Rectal smooth muscle tissue (tissue), 1 donor: ENCODE measurements around the gene FARP2.
"Not testable (repeated sequence)": the region's sequence is repeated elsewhere in the genome, so short reads cannot be mapped to it uniquely, and the experiment has no call there.

Experiments
- H3K27ac ChIP-seq: one replicate; pipeline ENCODE4 v1.7.0; 2013; ENCODE audit warnings: low read depth, low read length, inconsistent platforms
- H3K27me3 ChIP-seq: one replicate; pipeline ENCODE4 v1.7.0; 2013; ENCODE audit warnings: low read length; ENCODE audit not compliant: control insufficient read depth, insufficient read depth
- H3K36me3 ChIP-seq: one replicate; pipeline ENCODE4 v1.7.0; 2013; ENCODE audit warnings: low read length; ENCODE audit not compliant: control insufficient read depth, insufficient read depth
- H3K4me1 ChIP-seq: one replicate; pipeline ENCODE4 v1.7.0; 2013; ENCODE audit warnings: low read length; ENCODE audit not compliant: control insufficient read depth, insufficient read depth
- H3K4me3 ChIP-seq: one replicate; pipeline ENCODE4 v1.7.0; 2013; ENCODE audit warnings: low read length
- H3K9ac ChIP-seq: one replicate; pipeline ENCODE4 v1.7.0; 2013; ENCODE audit warnings: low read length

The FARP2 gene

DNA sequence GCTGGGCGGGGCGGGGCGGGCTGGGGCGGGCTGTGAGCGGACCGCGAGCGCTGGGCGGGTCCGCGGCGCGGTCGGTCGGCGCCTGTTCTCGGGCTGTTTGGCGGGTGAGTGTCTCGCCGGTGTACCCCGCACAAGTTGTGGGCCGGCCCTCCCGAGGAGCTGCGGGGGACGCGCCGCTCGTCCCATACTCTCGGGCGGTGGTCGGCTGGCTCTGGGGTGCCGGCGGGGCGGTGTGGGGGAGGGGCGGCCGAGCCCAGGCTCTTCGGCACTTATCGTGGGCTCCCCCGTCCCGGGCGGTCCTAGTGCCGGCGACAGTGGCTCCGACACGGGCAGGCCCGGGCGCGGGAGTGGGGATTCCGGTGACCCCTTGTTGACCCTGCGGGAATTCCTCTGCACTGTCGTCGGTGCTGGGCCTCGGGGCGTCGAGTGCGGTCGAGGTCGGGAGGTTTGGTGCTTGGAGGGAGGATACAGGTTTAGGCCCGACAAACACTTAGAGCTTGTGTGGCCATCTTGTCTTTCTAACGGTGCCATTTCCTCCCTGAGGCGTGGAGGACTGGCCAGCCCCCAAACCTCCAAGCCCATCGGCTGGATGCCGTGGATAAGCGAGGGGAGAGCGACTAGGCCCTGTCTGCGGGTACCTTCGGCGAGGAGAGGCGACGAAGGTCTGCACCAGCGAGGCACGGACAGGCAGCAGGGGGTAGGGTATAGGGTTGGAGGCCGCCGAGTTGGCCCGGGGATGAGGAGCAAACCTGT is 40.0 kb upstream of the FARP2 start, which contains the start of gene SEPTIN2:
SEPTIN2 (plus strand) TSS at position 47 of the 753 bp plus-strand sequence. CDS start 8,308 bp downstream, outside the sequence.
- Histone ChIP-seq H3K27ac (peak within 1 kb of the TSS; percentile 99), H3K27me3 (no peaks in the 10 kb centered on the region), H3K4me1 (peaks cover 32% of the 10 kb centered on the region), H3K4me3 (peak within 1 kb of the TSS; percentile 98), H3K36me3 (no peaks in the 10 kb centered on the region), H3K9ac (peak within 1 kb of the TSS; percentile 96)

DNA sequence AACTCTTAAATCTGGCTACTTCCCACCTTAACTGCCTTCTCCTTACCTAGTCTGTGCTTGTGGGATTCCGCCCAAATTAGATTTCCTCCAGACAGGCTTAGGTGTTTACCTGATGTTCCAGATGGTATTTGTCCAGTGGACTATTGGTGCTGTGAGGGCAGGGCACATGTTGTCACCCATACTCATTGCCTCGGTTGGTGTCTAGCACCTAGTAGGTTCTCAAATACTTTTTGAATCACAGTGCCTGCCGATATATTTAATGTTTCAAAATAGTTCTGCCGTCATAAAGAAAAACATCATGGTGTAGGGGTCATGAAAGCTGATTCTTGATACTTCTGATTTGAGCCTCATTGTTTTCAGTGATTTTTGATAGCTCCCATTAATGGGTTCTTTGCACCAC is 39.3 kb upstream of the FARP2 start:
- peak overlapping the region; percentile 94 for H3K9ac ChIP-seq
- peak overlapping the region; percentile 97 for H3K4me3 ChIP-seq
- no peaks in the 10 kb centered on the region for H3K27me3 ChIP-seq
- peak overlapping the region; percentile 95 for H3K27ac ChIP-seq
- no peaks in the 10 kb centered on the region for H3K36me3 ChIP-seq
- peaks cover 38% of the 10 kb centered on the region for H3K4me1 ChIP-seq

DNA sequence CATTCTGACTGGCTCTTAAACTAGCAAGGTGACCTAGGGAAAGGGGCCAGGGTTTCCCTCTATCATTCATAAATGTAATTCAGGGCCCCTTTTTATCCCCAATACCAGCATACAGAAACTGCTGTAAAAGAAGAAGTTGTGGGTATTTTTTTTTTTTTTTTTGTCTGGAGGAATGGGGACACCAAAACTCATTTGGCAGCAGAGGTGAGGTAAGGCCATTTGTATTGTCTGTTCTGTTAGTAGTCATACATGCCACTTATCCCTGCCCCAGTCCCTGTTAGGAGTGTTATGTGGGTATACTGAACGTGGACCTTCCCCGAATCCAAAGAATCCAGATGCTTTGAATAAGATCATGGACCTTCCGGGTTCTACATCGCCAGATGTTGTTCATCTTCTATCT is 38.7 kb upstream of the FARP2 start:
- H3K4me1 ChIP-seq, result peaks cover 40% of the 10 kb centered on the region
- H3K9ac ChIP-seq, result no peak overlapping the region
- H3K36me3 ChIP-seq, result no peaks in the 10 kb centered on the region
- peak overlapping the region; percentile 97 for H3K4me3 ChIP-seq
- peak overlapping the region; percentile 95 for H3K27ac ChIP-seq
- H3K27me3 ChIP-seq, result no peaks in the 10 kb centered on the region

GRCh38 chr2:241318830-241319229 is 37.3 kb upstream of the FARP2 start:
- not testable (repeated sequence) for H3K4me3 ChIP-seq, H3K27me3 ChIP-seq, H3K9ac ChIP-seq, H3K36me3 ChIP-seq, H3K27ac ChIP-seq
- peaks cover 39% of the 10 kb centered on the region for H3K4me1 ChIP-seq

- Histone ChIP-seq H3K9ac (no peak overlapping the region), H3K4me1 (peaks cover 32% of the 10 kb centered on the region), H3K27ac (no peak overlapping the region), H3K4me3 (no peak overlapping the region), H3K36me3 (no peaks in the 10 kb centered on the region), H3K27me3 (no peaks in the 10 kb centered on the region)
These were observed 35.7 kb upstream of the FARP2 start for GRCh38 chr2:241320394-241320793.

GRCh38 chr2:241321033-241321432 is 35.1 kb upstream of the FARP2 start:
- Histone ChIP-seq H3K4me3 (no peak overlapping the region), H3K4me1 (peaks cover 32% of the 10 kb centered on the region), H3K9ac (no peak overlapping the region), H3K36me3 (no peaks in the 10 kb centered on the region), H3K27ac (no peak overlapping the region), H3K27me3 (no peaks in the 10 kb centered on the region)

GRCh38 chr2:241321886-241322285 is 34.2 kb upstream of the FARP2 start:
- Histone ChIP-seq H3K27ac (no peak overlapping the region), H3K4me1 (peaks cover 26% of the 10 kb centered on the region), H3K27me3 (no peaks in the 10 kb centered on the region), H3K9ac (no peak overlapping the region), H3K36me3 (peaks cover 4% of the 10 kb centered on the region), H3K4me3 (no peak overlapping the region)

DNA sequence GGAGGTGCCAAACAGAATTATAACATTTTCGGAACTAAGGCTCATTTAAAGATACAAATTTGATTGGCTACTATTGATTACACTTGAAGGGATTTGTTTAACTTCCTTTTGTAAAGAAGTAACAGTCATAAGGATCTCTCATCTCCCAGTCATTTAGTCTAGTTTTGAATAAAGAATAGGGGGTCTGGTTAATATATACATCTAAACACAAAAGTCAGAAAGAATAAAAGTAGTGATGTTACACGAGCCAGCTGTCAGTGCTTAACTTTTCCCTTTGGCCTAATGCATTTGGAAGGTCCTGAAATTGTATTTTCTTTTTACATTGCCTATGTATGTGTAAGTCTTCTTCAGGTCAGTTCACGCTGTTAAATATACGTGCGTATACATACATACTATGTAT is 32.3 kb upstream of the FARP2 start:
- peaks cover 15% of the 10 kb centered on the region for H3K4me1 ChIP-seq
- no peak overlapping the region for H3K4me3 ChIP-seq
- H3K27ac ChIP-seq, result no peak overlapping the region
- no peaks in the 10 kb centered on the region for H3K27me3 ChIP-seq
- peaks cover 12% of the 10 kb centered on the region for H3K36me3 ChIP-seq
- no peak overlapping the region for H3K9ac ChIP-seq

DNA sequence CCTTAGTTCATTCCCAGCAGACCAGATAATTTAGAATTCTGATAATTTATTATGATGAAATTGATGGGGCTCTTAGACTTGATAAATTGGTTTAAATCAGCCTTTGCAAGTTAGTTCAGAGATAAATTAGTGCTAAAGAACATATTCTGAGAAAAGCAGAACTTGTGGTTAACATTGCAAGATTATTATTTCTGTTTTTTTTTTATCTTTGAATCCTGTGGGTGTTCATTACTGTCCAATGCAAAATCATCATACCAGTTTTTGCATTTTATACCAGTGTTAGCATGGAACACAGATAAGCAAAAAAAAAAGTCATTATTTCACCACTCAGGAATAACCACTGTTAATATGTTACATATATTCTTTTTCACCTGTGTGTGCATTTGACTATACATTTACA is 31.3 kb upstream of the FARP2 start:
- Histone ChIP-seq H3K4me3 (no peak overlapping the region), H3K9ac (no peak overlapping the region), H3K36me3 (peaks cover 12% of the 10 kb centered on the region), H3K27ac (no peak overlapping the region), H3K4me1 (peaks cover 15% of the 10 kb centered on the region), H3K27me3 (no peaks in the 10 kb centered on the region)

- H3K9ac ChIP-seq, result no peak overlapping the region
- H3K36me3 ChIP-seq, result peaks cover 12% of the 10 kb centered on the region
- H3K27ac ChIP-seq, result no peak overlapping the region
- H3K27me3 ChIP-seq, result no peaks in the 10 kb centered on the region
- no peak overlapping the region for H3K4me3 ChIP-seq
- peaks cover 11% of the 10 kb centered on the region for H3K4me1 ChIP-seq
These were observed 30.8 kb upstream of the FARP2 start for GRCh38 chr2:241325257-241325656.

DNA sequence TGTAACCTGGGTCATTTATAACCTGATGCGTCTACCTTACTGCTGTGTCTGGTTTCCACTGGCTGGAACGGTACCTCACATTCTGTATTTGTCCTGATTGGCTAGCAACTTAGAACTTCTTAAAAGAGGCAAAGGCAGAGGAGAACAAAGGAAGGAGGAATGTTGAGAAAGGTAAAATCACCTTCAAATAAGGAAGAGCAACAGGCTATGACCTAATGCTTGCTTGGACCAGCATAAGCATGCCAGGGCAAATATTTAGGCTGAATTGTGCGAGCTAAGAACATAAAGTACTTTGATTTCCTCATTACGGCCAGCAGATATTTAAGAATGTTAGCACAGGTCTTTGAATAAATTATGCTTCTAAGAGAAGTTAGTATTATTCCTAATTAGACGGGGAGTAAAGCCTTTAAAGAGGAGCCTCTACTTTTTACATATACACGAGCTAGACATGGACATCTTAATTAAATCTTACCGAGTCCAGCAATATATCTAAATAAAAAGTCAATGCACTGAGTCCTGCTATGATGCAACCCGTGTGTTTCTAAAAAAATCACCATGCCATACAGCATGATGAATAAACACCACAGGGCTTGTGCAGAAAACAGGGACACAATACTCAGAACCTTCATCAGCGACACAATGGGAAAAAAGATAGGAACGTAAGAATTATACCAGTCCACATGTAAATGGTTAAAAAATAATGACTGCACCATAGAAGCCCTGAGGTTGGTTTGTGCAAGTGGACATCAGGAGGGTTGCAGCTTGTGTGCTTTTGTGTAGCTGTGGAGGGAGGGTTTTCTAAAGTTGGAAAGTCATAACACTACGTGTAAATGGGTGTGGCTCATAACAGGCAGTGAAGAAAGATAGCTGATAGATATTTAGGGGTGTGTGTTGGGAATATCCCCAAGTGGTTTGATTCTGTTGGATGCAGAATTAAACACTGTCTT is 26.1 kb upstream of the FARP2 start:
- Histone ChIP-seq H3K9ac (no peak overlapping the region), H3K4me3 (no peak overlapping the region), H3K27me3 (no peaks in the 10 kb centered on the region), H3K36me3 (peaks cover 15% of the 10 kb centered on the region), H3K4me1 (no peaks in the 10 kb centered on the region), H3K27ac (no peak overlapping the region)

DNA sequence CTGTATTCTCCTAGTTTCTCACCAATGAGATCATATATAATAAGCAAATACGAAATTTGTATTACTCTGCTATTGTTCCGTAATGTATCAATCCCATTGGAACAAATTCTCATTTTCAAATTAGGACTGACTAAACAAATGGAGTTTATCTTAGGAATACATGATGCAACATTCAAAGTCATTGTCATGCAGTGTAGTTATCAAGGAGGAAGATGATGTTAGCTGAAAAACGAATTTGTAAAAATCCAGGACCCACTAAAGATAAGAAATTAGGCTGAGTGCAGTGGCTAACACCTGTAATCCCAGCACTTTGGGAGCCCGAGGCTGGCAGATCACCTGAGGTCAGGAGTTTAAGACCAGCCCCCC is 25.5 kb upstream of the FARP2 start:
- H3K27ac ChIP-seq, result no peak overlapping the region

More for the DNA sequence above, 25.5 kb upstream of the FARP2 start:
- no peaks in the 10 kb centered on the region for H3K4me1 ChIP-seq
- no peak overlapping the region for H3K9ac ChIP-seq
- no peaks in the 10 kb centered on the region for H3K27me3 ChIP-seq
- H3K36me3 ChIP-seq, result peaks cover 15% of the 10 kb centered on the region
- H3K4me3 ChIP-seq, result no peak overlapping the region
